DOHH2 (cell line): ENCODE results near the gene DNAJC11.

ENCODE experiments used
- EZH2phosphoT487 ChIP-seq: fragments of 200-600 bp; sonication (generic); IDR thresholded peaks from 2 replicates; pipeline ENCODE4 v1.6.1; 2017; ENCODE audit warnings: borderline replicate concordance, mild to moderate bottlenecking, antibody characterized with exemption, low read length, moderate library complexity, mixed read lengths
- TF ChIP-seq, protein P1 (sequence below): fragments of 200-600 bp; sonication (generic); IDR thresholded peaks from one replicate; pipeline ENCODE4 v1.5.1; 2014; ENCODE audit warnings: antibody characterized with exemption, mild to moderate bottlenecking, low read depth, low read length; ENCODE audit not compliant: poor library complexity, severe bottlenecking

DNA sequence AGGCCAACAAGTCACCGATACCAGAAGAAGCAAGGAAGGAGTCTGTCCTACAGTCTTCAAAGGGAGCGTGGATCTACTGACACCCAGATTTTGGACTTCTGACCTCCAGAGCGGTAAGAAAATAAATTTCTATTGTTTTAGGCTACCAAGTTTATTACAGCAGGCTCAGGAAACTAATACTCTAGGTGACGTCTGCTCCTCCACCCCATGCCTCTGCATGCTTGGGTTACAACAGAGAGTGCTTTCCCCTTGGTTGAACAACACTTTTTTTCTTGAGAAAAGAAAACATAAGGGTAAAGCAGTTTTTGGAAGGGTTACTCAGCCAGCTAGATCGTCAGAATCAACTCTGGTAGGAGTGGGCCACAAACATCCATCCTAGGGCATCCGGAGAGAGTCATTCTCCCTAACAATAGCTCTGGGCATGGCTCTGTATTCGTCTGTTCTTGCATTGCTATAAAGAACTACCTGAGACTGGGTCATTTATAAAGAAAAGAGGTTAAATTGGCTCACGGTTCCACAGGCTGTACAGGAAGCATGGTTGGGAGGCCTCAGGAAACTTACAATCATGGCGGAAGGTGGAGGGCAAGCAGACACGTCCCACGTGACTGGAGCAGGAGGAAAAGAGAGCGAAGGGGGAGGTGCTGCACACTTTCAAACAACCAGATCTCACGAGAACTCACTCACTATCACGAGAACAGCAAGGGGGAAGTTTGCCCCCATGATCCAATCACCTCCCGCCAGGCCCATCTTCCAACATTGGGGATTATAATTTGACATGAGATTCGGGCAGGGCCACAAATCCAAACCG is 22.2 kb upstream of the DNAJC11 start:
- TF ChIP-seq, protein P1, sequence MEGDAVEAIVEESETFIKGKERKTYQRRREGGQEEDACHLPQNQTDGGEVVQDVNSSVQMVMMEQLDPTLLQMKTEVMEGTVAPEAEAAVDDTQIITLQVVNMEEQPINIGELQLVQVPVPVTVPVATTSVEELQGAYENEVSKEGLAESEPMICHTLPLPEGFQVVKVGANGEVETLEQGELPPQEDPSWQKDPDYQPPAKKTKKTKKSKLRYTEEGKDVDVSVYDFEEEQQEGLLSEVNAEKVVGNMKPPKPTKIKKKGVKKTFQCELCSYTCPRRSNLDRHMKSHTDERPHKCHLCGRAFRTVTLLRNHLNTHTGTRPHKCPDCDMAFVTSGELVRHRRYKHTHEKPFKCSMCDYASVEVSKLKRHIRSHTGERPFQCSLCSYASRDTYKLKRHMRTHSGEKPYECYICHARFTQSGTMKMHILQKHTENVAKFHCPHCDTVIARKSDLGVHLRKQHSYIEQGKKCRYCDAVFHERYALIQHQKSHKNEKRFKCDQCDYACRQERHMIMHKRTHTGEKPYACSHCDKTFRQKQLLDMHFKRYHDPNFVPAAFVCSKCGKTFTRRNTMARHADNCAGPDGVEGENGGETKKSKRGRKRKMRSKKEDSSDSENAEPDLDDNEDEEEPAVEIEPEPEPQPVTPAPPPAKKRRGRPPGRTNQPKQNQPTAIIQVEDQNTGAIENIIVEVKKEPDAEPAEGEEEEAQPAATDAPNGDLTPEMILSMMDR: no peak
- no peak for TF ChIP-seq EZH2phosphoT487
